IPS DF 4.7 (cell line): Measurements from ENCODE around the gene TATDN3.
"Not testable (repeated sequence)": the region's sequence is repeated elsewhere in the genome, so short reads cannot be mapped to it uniquely, and the experiment has no call there.

ENCODE experiments used
- DNase-seq: peaks from one replicate; pipeline ENCODE4 v3.0.0-alpha.2; 2013; ENCODE audit warnings: low spot score; ENCODE audit errors: extremely low read depth

The TATDN3 gene, protein sequence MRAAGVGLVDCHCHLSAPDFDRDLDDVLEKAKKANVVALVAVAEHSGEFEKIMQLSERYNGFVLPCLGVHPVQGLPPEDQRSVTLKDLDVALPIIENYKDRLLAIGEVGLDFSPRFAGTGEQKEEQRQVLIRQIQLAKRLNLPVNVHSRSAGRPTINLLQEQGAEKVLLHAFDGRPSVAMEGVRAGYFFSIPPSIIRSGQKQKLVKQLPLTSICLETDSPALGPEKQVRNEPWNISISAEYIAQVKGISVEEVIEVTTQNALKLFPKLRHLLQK

GRCh38 chr1:212791676-212792395 is at the start of gene TATDN3, which contains the start of gene NSL1:
TATDN3 (plus strand) TSS chr1:212791894; CDS start chr1:212791922, 28 bp downstream.
NSL1 (minus strand) TSS chr1:212791777; CDS start chr1:212791763, 14 bp downstream.
- peak; percentile 87 for DNase-seq

GRCh38 chr1:212743901-212744475 is 47.7 kb upstream of the TATDN3 start:
- no peak for DNase-seq

DNA sequence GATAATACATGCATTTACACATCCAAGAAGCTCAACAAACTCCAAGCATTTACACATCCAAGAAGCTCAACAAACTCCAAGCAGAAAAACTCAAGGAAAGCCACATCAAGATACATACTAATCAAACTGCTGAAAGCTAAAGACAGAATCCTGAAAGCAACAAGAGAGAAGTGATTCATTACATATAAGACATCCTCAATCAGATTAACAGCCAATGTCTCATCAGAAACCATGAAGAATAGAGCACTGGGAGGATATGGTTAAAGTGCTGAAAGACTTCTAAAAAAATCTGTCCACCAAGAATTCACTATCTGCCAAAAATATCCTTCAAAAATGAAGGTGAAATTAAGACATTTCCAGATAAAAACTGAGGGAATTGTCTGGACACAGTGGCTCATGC is 46.4 kb upstream of the TATDN3 start:
- DNase-seq: no peak

DNA sequence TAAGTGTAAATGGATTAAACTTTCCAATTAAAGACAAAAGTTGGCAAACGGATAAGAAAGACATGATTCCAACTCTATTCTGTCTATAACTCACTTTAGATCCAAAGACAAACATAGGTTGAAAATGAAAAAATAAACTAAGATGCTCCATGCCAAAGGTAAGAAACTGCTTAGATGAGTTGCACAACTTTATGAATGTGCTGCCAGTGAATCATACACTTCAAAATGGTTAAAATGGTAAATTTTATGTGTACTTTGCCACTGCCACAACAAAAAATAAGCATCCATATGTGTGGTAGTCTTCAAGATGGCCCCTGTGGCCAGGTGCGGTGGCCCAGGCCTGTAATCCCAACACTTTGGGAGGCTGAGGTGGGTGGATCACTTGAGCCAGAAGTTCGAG is 45.1 kb upstream of the TATDN3 start:
- DNase-seq: no peak

- DNase-seq: peak; percentile 60
These were observed 41.7 kb upstream of the TATDN3 start for GRCh38 chr1:212749821-212750535.

GRCh38 chr1:212752252-212752933 is 39.3 kb upstream of the TATDN3 start:
- no peak for DNase-seq

DNA sequence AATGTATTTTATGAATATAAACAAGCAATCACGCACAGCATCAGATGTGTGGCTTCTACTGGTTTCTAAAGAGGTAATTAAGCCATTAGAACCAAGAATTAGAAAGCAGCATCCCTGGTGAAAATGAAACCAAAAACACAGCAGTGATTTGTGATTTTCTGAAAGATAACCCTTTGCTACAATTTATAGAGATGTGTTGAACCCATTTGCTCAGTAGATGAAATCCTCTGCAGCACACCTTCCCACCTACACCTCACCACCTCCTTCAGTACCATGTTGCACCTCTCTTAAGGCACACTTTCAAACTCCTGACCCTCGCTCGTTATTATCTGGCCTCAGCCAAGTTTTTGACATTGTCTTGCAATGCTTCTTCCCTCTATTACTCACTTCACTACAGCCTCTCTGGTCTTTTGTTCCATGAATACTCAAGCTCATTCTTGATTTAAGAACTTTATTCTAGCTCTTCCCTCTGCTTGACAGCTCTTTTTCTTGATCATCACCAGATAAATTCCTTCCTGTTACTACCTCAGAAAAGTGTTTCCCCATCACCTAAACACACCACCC is 38.7 kb upstream of the TATDN3 start:
- DNase-seq: no peak

GRCh38 chr1:212753749-212754148 is 37.9 kb upstream of the TATDN3 start:
- DNase-seq: no peak

DNA sequence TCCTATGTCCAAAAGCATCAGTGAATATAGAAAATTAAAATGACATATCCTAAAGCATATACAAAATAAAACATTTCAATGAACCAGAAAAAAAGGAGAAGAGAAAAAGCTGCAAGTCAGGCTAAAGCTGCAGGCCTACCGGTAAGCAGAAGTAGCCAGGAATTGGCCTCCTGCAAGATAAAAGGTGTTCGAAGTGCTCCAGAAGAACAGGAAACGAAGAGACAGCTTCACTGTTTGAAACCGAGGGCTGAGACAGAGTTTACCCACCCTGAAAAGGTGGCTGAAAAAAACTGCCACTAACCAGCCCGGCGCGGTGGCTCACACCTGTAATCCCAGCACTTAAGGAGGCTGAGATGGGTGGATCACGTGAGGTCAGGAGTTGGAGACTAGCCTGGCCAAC is 37.5 kb upstream of the TATDN3 start:
- DNase-seq: no peak

GRCh38 chr1:212754680-212755079 is 37.0 kb upstream of the TATDN3 start:
- no peak for DNase-seq

DNA sequence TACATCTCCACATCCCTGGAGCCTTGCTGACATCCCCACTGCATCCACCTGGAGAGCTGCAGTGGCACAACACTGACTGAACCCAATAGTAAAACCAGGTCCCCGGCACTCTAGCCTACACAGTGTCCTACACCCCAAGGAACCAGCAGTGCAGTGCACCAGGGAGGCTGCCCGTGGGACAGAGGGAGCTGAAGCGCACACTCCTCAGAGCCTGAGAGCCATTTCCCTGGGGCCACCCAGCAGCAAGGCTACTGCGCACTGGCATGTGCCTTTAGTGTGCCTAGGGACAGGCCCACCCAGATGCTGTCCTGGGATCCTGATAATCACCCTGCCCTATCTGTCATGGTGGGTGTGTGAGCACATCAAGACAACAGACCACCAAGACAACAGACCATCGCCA is 32.0 kb upstream of the TATDN3 start:
- no peak for DNase-seq

DNA sequence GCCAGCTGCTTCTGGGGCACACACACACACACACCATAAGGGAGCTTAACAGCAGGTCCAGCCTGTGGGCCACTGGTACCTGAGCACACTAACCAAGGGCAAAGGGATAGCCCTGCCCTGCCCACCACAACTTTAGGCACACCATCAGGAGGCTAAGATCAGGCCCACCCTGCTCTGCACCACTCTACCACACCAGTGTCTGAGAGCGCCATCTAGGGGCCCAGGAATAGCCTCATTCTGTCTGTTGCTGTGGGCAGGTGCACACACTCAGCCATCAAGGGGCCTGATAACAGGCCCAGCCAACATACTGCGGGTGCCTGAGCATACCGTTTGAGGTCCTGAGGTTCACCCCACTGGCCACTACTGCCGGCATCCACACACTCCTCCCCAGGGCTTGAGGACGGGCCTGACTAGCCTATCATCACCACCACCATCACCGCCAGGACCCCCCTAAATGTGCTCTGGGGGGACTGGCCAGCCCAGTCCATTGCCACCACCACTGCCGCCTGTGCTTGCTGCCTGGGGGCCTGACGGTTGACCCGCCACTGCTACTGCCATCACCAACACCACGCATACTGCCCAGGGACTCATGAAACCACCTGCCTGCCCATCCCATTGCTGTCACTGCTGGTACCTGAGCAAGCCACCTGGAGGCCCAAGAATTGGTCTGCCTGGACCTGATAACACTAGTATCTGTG is 31.4 kb upstream of the TATDN3 start:
- DNase-seq: peak; percentile 22

GRCh38 chr1:212762234-212762633 is 29.5 kb upstream of the TATDN3 start:
- DNase-seq: no peak

DNA sequence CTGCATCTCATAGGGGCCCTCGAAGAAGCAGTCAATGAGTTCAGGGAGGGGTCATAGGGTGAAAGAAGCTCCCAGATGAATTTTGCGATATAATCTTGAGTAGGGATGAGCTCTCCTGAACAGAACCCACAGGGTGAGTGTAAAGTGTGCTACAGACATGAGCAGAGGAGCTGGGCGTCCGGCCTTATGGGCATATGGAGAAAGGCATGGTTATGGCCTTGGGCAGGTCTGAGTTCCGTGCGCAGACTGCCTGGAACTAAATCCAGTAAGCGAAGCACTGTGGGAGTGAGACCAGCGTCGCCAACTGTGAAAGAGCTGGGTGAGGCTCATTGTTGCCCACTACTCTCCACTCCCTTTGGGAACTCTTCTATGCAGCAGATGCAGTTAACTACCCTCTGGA is 28.9 kb upstream of the TATDN3 start:
- no peak for DNase-seq

- not testable (repeated sequence) for DNase-seq
These were observed 26.9 kb upstream of the TATDN3 start for GRCh38 chr1:212764718-212765281.

- DNase-seq: not testable (repeated sequence)
These were observed 24.9 kb upstream of the TATDN3 start for GRCh38 chr1:212766825-212767224.

DNA sequence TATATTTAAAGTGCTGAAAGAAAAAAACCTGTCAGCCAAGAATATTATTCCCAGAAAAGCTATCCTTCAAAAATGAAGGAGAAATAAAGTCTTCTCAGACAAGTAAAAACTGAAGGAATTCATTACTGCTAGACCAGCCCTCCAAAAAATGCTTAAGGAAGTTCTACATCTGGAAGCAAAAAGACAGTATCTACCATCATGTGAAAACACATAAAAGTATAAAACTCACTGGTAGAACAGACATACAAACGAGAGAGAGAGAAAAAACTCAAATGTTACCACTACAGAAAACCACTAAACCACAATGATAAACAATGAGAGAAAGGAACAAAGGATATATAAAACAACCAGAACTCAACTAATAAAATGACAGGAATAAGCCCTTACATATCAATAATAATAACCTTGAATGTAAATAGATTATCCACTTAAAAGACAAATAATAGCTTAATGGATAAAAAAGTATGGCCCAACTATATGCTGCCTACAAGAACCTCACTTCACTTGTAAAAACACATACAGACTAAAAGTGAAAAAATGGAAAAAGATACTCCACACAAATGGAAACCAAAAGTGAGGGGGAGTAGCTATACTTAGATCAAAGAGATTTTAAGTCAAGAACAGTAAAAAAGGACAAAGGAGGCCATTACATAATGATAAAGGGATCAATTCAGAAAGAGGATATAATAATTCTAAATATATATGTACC is 22.1 kb upstream of the TATDN3 start:
- no peak for DNase-seq

DNA sequence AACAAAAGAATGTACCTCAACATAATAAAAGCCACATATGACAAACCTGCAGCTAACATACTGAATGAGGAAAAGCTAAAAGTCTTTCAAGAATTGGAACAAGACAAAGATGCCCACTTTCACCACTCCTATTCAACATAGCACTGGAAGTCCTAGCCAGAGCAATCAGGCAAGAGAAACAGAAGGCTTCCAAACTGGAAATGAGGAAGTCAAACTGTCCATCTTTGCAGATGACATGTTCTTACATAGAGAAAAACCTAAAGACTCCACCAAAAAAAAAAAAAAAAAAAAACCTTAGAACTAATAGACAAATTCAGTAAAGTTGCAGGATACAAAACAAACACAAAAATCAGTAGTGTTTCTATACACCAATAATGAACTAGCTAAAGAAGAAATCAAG is 20.4 kb upstream of the TATDN3 start:
- DNase-seq: no peak

GRCh38 chr1:212773011-212773410 is 18.7 kb upstream of the TATDN3 start:
- no peak for DNase-seq
